K562 (cell line): Measurements from ENCODE around the gene RAI1. TPM values are rescaled to one million over a fixed set of nuclear protein-coding genes. Genes with fewer than 3 reads are reported as not detected.

Experiments
- ARNT ChIP-seq, 2 experiments: fragments of 450-650 bp; IDR thresholded peaks; 2 replicates each; pipeline ENCODE4 v1.6.1; 2016; ENCODE audit warnings: mild to moderate bottlenecking in 1 of 2
- CBX8 ChIP-seq: fragments of 200-600 bp; sonication (generic); IDR thresholded peaks from 2 replicates; pipeline ENCODE4 v1.6.1; 2012; ENCODE audit warnings: borderline replicate concordance, mixed run types, low read depth, mild to moderate bottlenecking, moderate library complexity, mixed read lengths, low read length, control low read depth, inconsistent platforms; ENCODE audit not compliant: poor library complexity, severe bottlenecking; ENCODE audit errors: extremely low read depth
- CREB1 ChIP-seq, 2 experiments: sonication (generic) in 1 of 2; formaldehyde crosslinking in 1 of 2; IDR thresholded peaks; 2 replicates each; pipeline versions ENCODE4 v1.6.1 to v1.8.0; 2012 to 2022; ENCODE audit warnings: inconsistent platforms in 1 of 2, mild to moderate bottlenecking in 1 of 2, missing genetic modification reagents in 1 of 2, moderate library complexity in 1 of 2
- DACH1 ChIP-seq: fragments of 450-650 bp; IDR thresholded peaks from 2 replicates; pipeline ENCODE4 v1.6.1; 2018; ENCODE audit not compliant: partially characterized antibody
- DPF2 ChIP-seq: fragments of 450-650 bp; IDR thresholded peaks from 2 replicates; pipeline ENCODE4 v1.6.1; 2016
- FIP1L1 ChIP-seq: fragments of 200-400 bp; formaldehyde crosslinking; IDR thresholded peaks from 2 replicates; pipeline ENCODE4 v1.6.1; 2018; ENCODE audit warnings: mild to moderate bottlenecking, low read depth, low read length; ENCODE audit not compliant: poor library complexity, severe bottlenecking
- GTF2F1 ChIP-seq: IDR thresholded peaks from 2 replicates; pipeline ENCODE4 v1.6.1; 2011; ENCODE audit warnings: low read depth, low read length, improper control_type of control experiment
- HDAC8 ChIP-seq: fragments of 450-650 bp; IDR thresholded peaks from 2 replicates; pipeline ENCODE4 v1.6.1; 2016; ENCODE audit warnings: mild to moderate bottlenecking, missing genetic modification characterization, moderate library complexity, missing compliant biosample characterization
- HEY1 ChIP-seq: fragments of 250-450 bp; sonication (Bioruptor Pico); IDR thresholded peaks from 2 replicates; pipeline ENCODE4 v1.5.0; 2020; ENCODE audit warnings: mild to moderate bottlenecking, moderate library complexity, borderline replicate concordance
- KAT2B ChIP-seq: IDR thresholded peaks from one replicate; pipeline ENCODE4 v1.6.1; 2012; ENCODE audit warnings: low read depth, mild to moderate bottlenecking, control low read depth, inconsistent platforms, low read length, moderate library complexity
- RBFOX2 ChIP-seq: fragments of 200-400 bp; formaldehyde crosslinking; IDR thresholded peaks from 2 replicates; pipeline ENCODE4 v1.6.1; 2017; ENCODE audit warnings: low read depth, mild to moderate bottlenecking, low read length, moderate library complexity
- RCOR1 ChIP-seq, 2 experiments: IDR thresholded peaks; 2 replicates each; pipeline ENCODE4 v1.6.1; 2012; ENCODE audit warnings: low read depth in 2 of 2, low read length in 2 of 2, borderline replicate concordance in 1 of 2, improper control_type of control experiment in 1 of 2
- SMARCE1 ChIP-seq: fragments of 450-650 bp; IDR thresholded peaks from 2 replicates; pipeline ENCODE4 v1.7.1; 2016; ENCODE audit warnings: mild to moderate bottlenecking
- SRF ChIP-seq, 2 experiments: fragments of 250-450, 450-650 bp in 1 of 2; sonication (Bioruptor Pico) in 1 of 2; sonication (generic) in 1 of 2; formaldehyde crosslinking; IDR thresholded peaks; 2 replicates each; pipeline versions ENCODE4 v1.5.0 to v1.5.1; 2020 to 2022; ENCODE audit warnings: mild to moderate bottlenecking in 1 of 2, missing genetic modification reagents in 1 of 2
- TBP ChIP-seq: optimal IDR thresholded peaks from 2 replicates; pipeline ENCODE3; 2011; ENCODE audit warnings: low read depth, low read length, improper control_type of control experiment
- TEAD1 ChIP-seq, 2 experiments: fragments of 450-650 bp in 1 of 2; sonication (generic) in 1 of 2; formaldehyde crosslinking; IDR thresholded peaks; 2 replicates each; pipeline versions ENCODE4 v1.4.0 to v1.8.0; 2020 to 2022; ENCODE audit warnings: mild to moderate bottlenecking in 2 of 2, missing genetic modification reagents in 1 of 2
- THRAP3 ChIP-seq: fragments of 450-650 bp; IDR thresholded peaks from 2 replicates; pipeline ENCODE4 v1.6.1; 2016; ENCODE audit warnings: mild to moderate bottlenecking, inconsistent platforms, borderline replicate concordance
- TSC22D4 ChIP-seq: fragments of 450-650 bp; IDR thresholded peaks from 2 replicates; pipeline ENCODE4 v1.6.1; 2016; ENCODE audit warnings: missing genetic modification characterization, missing biosample characterization, control low read depth
- ZBED1 ChIP-seq: IDR thresholded peaks from 2 replicates; pipeline ENCODE4 v1.6.1; 2014
- ZC3H8 ChIP-seq: fragments of 450-650 bp; IDR thresholded peaks from 2 replicates; pipeline ENCODE4 v1.6.1; 2017
- ZNF174 ChIP-seq: fragments of 250-450 bp; sonication (Bioruptor Pico); IDR thresholded peaks from 2 replicates; pipeline ENCODE4 v1.4.0; 2020; ENCODE audit warnings: mild to moderate bottlenecking
- ZNF764 ChIP-seq: fragments of 250-450 bp; sonication (Bioruptor Pico); IDR thresholded peaks from 2 replicates; pipeline ENCODE4 v1.4.0; 2020; ENCODE audit warnings: low read depth, mild to moderate bottlenecking, moderate library complexity
- polyA plus RNA-seq, 8 experiments: library from polyadenylated mRNA; depleted of rRNA in 4 of 8; stranded (reverse) in 5 of 8; unstranded in 3 of 8; fragments of >200 nt; fragmentation: Nextera tagmentation in 2 of 8; fragmentation: Illumina TruSeq in 1 of 8; extraction: Ambion mirVana in 2 of 8; extraction: Trizol in 1 of 8; gene quantifications; 2 replicates each; pipeline versions ENCODE4 v1.2.1 to v1.2.3, GENCODE V29; 2011 to 2014; ENCODE audit warnings: inconsistent platforms in 1 of 8, missing spikeins in 1 of 8
- total RNA-seq, 7 experiments: library from RNA; depleted of rRNA in 6 of 7; stranded (reverse); fragments of >200 nt in 6 of 7; fragmentation: Illumina TruSeq in 2 of 7; extraction: Trizol in 2 of 7; gene quantifications; 2 replicates each; pipeline versions ENCODE4 v1.2.1 to v1.2.3, GENCODE V29; 2011 to 2021; ENCODE audit warnings: low replicate concordance in 1 of 7
- TF ChIP-seq, protein P1 (sequence below): IDR thresholded peaks from 3 replicates; pipeline ENCODE4 v1.6.1; 2011; ENCODE audit warnings: borderline replicate concordance, mild to moderate bottlenecking, moderate library complexity; ENCODE audit not compliant: insufficient read length; ENCODE audit errors: extremely low read depth
- TF ChIP-seq, protein P2 (sequence below): sonication (generic); formaldehyde crosslinking; IDR thresholded peaks from 2 replicates; pipeline ENCODE4 v1.8.0; 2022; ENCODE audit warnings: missing genetic modification reagents, mild to moderate bottlenecking, moderate library complexity, borderline replicate concordance
- TF ChIP-seq, protein P3 (sequence below): sonication (generic); formaldehyde crosslinking; IDR thresholded peaks from 2 replicates; pipeline ENCODE4 v1.9.0; 2022; ENCODE audit warnings: mild to moderate bottlenecking, missing genetic modification reagents

Gene RAI1
- total and polyA plus RNA-seq, 9 of the 15 experiments (the other 6 are each of a cell fraction or from before 2014, with no cell fraction given): 0.68 to 19.9 (median 5.5) TPM

DNA sequence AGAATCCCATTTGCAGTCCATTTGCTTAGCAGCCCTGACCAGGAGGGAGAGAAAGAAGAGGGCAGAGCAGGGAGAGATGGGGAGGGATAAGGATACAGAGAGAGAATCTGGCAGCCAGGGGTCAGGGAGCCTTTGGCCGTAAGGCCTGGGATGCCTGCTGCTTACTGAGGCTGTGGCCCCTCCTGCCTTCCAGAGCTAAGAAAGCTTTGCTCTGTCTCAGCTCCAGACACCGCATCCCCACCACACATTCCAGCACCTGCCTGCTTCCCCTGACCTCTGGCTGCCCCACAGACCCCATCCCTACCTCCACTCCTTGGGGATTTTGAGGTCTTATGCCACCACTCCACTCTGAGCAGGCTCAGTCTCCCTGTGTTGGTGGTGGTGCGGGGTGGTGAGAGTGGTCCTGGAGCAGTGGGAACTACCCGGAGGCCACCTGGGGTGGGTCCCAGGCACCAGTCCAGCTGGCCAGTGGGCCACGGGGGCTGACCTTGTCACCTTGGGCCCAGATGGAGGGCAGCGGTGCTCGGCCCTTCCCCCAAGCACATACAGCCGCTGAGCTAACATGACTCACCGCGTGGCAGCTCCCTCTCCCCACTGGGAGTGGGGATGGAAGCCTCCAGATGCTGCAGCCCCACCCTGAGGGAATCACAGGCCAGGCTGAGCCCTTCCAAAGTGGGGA is 58.3 kb downstream of the RAI1 start (continued):
- TF ChIP-seq HDAC8 (no peak), CBX8 (no peak), DACH1 (no peak), GTF2F1 (no peak), RBFOX2 (no peak), DPF2 (0 out of 2 replicates have a peak, but pooled peaks have one; percentile 27), ARNT (IDR thresholded peaks at IDR 0.05) (no peak), THRAP3 (no peak), CREB1 (IDR thresholded peaks at IDR 0.05) (no peak), CREB1 (CRISPR knock-in tag; IDR thresholded peaks at IDR 0.05) (no peak), TBP (no peak), TSC22D4 (tag) (no peak), ZBED1 (no peak), RCOR1 (IDR thresholded peaks at IDR 0.05; ENCODE audit: borderline replicate concordance in 1 of 2, low read depth in 2 of 2, low read length in 2 of 2) (no peak), TEAD1 (CRISPR knock-in tag; IDR thresholded peaks at IDR 0.05) (no peak), KAT2B (no peak), ZNF764 (CRISPR knock-in tag) (no peak), SRF (CRISPR knock-in tag; IDR thresholded peaks at IDR 0.05) (no peak), HEY1 (no peak), FIP1L1 (no peak), ZC3H8 (no peak), ZNF174 (CRISPR knock-in tag) (no peak), SMARCE1 (no peak)
- TF ChIP-seq, protein P1, sequence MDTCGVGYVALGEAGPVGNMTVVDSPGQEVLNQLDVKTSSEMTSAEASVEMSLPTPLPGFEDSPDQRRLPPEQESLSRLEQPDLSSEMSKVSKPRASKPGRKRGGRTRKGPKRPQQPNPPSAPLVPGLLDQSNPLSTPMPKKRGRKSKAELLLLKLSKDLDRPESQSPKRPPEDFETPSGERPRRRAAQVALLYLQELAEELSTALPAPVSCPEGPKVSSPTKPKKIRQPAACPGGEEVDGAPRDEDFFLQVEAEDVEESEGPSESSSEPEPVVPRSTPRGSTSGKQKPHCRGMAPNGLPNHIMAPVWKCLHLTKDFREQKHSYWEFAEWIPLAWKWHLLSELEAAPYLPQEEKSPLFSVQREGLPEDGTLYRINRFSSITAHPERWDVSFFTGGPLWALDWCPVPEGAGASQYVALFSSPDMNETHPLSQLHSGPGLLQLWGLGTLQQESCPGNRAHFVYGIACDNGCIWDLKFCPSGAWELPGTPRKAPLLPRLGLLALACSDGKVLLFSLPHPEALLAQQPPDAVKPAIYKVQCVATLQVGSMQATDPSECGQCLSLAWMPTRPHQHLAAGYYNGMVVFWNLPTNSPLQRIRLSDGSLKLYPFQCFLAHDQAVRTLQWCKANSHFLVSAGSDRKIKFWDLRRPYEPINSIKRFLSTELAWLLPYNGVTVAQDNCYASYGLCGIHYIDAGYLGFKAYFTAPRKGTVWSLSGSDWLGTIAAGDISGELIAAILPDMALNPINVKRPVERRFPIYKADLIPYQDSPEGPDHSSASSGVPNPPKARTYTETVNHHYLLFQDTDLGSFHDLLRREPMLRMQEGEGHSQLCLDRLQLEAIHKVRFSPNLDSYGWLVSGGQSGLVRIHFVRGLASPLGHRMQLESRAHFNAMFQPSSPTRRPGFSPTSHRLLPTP: no peak
- TF ChIP-seq, protein P2, sequence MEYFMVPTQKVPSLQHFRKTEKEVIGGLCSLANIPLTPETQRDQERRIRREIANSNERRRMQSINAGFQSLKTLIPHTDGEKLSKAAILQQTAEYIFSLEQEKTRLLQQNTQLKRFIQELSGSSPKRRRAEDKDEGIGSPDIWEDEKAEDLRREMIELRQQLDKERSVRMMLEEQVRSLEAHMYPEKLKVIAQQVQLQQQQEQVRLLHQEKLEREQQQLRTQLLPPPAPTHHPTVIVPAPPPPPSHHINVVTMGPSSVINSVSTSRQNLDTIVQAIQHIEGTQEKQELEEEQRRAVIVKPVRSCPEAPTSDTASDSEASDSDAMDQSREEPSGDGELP (CRISPR knock-in tag): peak; percentile 63; the same call in 1 of the 2 replicates
- TF ChIP-seq, protein P3, sequence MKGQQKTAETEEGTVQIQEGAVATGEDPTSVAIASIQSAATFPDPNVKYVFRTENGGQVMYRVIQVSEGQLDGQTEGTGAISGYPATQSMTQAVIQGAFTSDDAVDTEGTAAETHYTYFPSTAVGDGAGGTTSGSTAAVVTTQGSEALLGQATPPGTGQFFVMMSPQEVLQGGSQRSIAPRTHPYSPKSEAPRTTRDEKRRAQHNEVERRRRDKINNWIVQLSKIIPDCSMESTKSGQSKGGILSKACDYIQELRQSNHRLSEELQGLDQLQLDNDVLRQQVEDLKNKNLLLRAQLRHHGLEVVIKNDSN: 0 out of 2 replicates have a peak, but pooled peaks have one; percentile 28
